Stromal cell of bone marrow (primary cell): ENCODE results near the gene KIAA0825.
"Not testable (repeated sequence)": the region's sequence is repeated elsewhere in the genome, so short reads cannot be mapped to it uniquely, and the experiment has no call there.

Experiments used
- DNase-seq: peaks from one replicate; pipeline ENCODE4 v3.0.0-alpha.2; 2012; ENCODE audit warnings: low read depth

Gene KIAA0825

DNA sequence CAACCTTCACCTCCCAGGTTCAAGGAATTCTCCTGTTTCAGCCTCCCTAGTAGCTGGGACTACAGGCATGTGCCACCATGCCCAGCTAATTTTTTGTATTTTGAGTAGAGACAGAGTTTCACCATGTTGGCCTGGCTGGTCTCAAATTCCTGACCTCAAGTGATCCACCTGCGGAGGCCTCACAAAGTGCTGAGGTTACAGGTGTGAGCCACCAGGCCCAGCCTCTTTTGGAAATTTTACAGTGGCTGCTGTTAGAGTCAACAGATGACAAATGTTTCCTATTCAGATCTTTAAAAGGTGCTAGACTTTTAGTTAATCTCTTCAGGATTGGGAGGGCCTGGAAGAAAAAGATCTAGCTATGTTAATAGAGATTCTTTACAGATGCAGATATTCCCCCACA, 45.1 kb downstream of the KIAA0825 start:
- not testable (repeated sequence) for DNase-seq

DNA sequence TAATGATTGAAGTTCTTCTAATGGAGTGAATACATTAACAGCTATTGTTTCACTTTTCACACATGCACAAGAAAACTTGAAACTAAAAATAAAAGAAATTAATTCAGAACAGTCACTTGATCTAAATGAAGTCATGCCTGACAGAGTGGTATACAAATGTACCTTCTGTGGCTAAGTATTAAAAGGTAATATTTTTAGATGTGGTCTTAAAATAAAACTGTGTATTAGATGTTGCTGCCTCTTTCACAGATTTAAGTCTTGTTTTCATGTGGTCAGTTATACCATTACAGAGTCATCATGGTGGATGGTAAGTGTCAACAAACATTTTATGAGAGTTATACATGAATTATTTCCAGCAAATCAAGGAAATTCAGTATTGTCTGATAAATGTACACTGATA, 47.0 kb downstream of the KIAA0825 start:
- DNase-seq: no peak

DNA sequence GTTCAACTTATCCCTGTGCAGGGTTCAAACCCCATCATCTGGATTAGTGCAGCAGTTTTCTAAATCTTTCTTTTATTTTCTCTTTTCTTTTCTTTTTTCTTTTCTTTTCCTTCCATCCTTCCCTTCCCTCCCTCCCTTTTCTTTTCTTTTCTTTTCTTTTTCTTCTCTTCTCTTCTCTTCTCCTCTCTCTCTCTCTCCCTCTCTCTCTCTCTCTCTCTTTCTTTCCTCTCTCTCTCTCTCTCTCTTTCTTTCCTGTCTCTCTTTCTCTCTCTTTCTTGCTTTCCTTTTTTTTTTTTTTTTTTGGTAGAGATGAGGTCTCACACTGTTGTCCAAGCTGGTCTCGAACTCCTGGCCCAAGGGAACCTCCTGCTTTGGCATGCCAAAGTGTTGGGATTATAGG, 53.6 kb downstream of the KIAA0825 start:
- no peak for DNase-seq

DNA sequence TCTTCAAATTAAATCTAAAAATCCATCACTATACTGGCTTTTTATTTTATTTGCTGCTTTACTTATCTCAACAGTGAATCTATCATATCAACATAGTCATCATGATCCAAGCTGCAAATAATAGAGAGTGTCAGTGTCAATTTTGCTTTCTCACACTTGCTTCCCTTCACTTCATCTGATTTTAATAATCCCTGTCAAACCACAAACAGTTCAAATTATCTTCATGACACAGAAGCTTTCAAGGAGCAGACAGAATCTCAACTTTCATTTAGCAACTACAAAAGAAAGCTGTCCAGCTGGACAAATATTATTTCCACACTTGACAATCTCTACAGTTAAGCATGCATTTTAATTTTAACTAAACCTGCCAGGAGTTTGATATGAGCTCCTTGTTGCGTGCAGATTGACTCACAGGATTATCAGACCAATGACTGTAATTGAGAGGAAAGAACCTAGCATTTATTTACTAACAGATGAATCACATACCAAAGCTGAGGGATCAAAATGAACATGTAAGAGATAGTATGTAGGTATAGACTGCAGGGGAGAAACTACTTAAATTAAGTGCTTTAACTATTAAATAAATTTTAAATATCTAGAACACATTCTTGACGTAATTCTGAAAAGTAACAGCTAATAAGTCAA, 56.0 kb downstream of the KIAA0825 start:
- DNase-seq: no peak

GRCh38 chr5:94558028-94558427, 60.4 kb downstream of the KIAA0825 start:
- no peak for DNase-seq

- DNase-seq: no peak
These were observed 66.5 kb downstream of the KIAA0825 start for GRCh38 chr5:94551858-94552257.

DNA sequence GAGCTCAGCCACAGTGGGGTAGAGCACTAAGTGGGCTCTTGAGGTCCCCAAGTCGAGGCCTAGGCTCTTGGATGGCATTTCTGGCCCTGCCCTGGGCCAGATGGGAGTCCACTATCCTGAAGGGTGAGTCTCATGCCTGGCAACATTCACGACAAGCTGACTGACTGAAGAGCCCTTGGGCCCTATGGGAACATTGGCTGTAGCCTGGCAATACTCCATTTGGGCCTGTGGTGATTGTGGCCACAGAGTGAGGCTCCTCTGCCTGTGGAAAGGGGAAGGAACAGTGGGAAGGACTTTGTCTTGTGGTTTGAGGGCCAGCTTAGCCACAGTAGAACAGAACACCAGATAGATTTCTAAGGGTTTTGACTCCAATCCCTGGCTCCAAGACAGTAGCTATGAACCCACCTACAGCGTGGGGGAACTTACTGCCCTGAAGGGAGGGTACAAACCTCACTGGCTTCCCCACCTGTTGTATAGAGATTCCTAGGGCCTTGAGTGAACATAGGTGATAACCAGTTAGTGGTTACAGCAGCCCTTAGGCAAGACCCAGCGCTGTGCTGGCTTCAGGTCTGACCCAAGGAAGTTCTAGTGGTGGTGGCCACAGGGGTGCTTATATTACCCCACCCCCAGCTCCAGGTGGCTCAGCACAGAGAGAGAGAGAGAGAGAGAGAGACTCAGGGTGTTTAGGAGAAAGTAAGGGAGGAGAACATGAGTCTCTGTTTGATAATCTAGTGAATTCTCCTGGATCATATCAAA, 72.4 kb downstream of the KIAA0825 start:
- DNase-seq: no peak

GRCh38 chr5:94544875-94545547, 73.4 kb downstream of the KIAA0825 start:
- DNase-seq: no peak

DNA sequence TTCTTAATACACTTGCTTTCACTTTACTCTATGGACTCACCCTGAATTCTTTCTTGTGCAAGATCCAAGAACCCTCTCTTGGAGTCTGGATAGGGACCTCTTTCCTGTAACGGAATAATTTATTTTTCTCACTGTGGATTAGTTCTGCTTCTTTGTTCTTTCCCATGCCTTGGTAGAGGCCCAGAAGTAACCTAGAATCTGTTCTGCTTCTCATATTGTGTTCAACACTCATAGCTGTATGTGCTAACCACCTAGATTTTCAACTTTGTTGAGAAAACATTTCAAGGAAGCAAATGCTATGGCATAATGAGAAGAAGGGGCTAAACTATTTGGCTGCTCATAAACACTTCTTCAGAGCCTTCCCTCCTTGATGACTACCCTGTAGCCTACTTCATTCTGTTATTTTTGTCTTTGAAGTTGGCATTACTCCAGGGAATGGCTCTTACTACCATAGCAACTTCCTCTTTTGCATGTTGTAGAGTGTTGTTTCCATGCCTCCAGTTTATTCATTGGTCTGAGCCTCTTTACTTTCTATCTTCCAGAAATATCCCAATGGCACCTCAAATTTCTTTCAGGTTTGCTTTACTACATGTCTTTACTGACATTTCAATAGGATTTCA, 74.3 kb downstream of the KIAA0825 start:
- DNase-seq: peak; percentile 18

DNA sequence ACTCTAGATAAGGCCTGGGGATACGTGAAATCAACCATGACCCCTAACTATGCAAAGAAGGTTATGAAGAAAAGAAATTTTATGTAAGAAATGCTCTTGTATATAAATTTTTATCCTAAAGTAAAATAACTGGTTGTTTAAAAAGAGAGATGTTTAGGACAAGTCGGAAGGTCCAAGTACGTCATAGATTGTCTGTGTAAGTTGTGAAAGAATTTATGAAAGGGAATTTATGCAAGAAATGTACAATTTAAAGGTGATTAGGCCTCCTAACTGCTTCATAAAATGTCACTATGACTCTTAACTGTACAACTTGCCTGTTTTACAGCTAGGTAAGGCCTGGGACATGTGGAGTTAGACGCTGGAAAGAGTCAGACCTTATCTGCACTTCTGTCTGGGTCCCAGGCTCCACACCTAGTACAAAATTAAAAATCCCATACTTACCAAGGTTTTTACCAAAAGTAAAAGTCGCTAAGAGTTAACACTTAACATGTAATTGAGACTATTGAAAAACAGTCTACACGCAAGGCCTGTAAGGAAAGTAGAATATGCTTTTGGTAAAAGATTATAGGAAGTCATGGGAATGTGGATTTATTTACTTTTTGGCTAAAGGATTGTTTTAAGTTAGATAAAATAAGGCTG, 77.4 kb downstream of the KIAA0825 start:
- no peak for DNase-seq

DNA sequence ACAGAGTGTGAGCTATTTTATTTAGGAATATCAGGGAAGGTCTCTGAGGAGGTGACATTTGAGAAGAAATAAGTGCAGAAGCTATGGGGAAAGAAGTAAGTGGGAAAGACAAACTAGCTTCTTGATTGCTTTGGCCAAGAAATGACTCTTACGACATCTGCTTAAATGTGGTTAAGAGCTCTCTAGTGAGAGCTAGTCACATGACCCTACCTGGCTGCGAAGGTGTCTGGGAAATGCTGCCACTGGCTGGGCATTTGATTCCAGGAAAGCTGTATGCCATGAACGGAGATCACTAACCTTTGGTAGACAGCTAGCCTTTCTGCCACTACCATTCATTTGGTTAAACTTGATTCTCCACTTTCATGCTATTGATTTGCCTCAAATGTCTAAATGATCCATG, 80.1 kb downstream of the KIAA0825 start:
- no peak for DNase-seq

- no peak for DNase-seq
These were observed 91.7 kb downstream of the KIAA0825 start for GRCh38 chr5:94526706-94527105.

GRCh38 chr5:94524841-94525697, 93.3 kb downstream of the KIAA0825 start:
- DNase-seq: no peak

DNA sequence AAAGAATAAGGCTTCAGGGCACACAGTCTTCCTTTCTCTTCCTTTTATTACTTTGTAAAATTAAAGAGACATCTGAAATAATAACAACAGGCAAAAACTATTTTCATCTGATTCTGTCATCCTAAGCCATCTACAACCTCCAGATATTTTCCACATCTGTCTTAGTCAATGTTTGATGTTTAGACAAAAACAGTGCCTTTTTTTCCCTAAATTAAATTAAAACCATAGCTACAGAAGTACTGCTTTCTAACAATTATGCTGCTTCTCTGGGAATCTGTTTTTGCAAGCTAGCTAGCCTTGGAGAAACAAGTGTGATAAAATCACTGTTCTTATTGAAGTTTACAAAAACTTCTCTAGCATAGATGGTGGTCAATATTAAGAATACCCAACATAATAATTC, 95.4 kb downstream of the KIAA0825 start:
- DNase-seq: no peak

DNA sequence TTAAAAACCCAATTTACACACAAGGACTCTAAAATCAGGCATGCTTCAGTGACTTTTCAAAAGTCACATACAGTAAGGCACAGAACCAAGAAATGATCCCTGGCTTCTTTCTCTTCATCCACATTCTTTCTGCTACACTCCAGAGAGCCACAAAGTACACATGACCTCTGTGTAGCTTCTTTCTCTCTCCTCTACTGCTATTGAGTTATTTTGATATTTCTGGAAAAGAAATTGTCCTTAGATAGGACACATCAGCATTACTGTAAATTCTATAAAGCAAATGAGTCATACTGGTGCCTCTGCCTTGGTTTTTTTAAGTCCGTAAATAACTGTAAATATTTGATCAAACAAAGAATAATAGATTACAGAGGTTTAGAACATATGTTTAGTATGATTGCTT, 96.3 kb downstream of the KIAA0825 start:
- no peak for DNase-seq

- DNase-seq: no peak
These were observed 100.6 kb downstream of the KIAA0825 start for GRCh38 chr5:94517490-94518488.

DNA sequence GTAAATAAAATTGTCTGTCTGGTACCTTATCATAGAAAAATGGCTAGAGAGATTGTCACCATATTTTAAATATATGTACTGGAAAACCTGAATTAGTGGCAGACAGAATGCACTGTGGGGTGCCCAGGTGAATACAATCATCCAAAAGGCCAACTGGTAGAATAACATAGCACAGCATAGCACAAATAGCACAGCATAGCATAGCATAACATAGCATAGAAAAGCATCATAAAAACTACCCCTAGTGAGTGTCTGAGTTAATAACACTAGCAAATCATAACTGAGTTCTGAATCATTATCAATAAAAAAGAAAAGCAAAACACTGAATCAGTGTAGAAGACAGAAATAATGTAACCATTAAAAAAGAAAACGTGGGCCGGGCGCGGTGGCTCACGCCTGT, 102.3 kb downstream of the KIAA0825 start:
- DNase-seq: no peak

GRCh38 chr5:94508461-94509148, 109.8 kb downstream of the KIAA0825 start:
- DNase-seq: no peak

DNA sequence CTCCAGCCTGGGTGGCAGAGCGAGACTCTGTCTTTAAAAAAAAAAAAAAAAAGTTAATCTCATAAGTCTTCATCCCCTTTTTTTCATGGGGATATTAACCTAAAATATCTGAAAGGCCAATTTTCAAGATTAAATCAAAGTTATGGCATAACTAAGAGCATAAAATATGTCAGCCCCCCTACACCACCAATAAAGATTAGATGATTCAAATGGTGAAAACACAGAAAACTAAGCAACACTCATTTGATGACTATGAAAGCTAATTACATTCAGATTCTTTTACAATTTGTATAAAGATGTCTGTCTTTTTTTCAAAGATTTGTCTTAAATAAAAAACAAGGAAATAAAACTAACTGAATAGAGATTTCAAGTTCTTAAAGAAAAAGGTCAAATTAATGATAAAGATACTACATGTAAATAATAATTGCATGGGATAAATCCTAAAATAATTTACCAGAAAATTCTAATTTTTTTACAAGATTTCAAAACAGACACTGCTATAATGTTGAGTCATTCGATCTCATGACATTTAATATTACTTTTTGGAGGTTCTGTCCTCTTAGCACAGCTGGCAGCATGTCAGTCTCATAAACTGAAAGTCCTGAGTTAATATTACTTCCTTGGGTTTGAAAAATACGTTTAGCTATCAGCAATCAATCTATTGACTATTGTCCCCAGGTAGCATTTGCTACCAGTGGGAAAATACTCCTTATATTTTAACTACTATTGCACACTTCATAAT, 112.9 kb downstream of the KIAA0825 start:
- DNase-seq: peak; percentile 34
